ENCODE data around the gene MMP25.
"Not testable (repeated sequence)": the region's sequence is repeated elsewhere in the genome, so short reads cannot be mapped to it uniquely, and the experiment has no call there.

Gene MMP25

DNA sequence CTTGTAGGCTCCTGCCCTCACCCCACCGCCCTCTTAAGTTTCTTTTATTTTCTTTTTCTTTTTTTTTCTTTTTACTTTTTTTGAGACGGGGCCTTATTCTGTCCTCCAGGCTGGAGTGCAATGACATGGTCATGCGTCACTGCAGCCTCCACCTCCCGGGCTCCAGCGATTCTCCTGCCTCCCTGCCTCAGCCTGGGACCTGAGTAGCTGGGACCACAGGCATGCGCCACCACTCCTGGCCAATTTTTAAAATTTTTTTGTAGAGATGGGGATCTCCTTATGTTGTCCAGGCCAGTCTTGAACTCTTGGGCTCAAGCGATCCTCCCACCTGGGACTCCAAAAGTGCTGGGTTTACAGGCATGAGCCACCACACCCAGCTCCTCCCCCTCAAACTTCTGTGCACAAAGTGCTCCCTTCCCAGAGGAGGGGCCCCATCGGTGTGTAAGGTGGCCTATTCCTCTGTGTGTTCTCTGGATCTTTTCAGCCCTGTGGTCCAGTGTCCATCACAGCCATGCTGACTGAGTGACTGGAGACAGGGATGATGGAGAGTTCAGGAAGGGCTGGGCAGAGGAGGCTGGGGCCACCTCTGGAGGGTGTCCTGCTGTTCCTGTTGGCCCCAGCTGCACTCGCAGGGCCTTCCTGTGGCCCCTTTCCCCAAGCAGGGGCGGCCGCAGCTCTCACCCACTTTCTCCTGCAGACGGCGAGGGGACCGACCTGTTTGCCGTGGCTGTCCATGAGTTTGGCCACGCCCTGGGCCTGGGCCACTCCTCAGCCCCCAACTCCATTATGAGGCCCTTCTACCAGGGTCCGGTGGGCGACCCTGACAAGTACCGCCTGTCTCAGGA lies 10.2 kb downstream of the MMP25 start:
- DNase-seq = no peak

GRCh38 chr16:3057181-3058138 lies 11.1 kb downstream of the MMP25 start:
- DNase-seq = no peak

GRCh38 chr16:3058139-3059030 lies 12.0 kb downstream of the MMP25 start:
- DNase-seq = no peak

- DNase-seq = peak; percentile 86
Measured at GRCh38 chr16:3059041-3059722, 12.8 kb downstream of the MMP25 start.

DNA sequence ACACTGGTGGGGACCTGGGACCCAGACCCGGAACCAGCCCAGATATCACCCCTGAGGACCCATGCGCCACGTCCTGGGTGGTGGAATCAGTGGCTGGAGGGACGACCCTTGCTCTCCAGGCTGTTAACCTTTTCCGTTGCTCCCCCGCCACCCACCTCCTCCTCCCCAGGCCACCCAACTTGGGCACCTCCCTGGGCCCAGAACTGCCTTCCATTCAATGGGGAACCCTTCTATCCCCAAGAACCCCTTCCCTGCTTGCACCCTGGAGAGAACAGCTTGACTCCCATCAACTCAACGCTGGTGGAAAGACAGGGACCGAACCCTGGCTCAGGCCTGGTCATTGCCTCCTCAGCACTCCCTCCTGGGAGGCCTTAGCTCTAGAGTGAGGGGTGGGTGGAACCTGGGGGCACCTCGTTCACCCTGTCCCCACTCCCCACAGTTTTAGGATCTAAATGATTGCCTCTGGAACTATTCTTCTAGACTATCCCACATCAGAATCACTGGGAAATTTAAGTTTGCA lies 13.4 kb downstream of the MMP25 start:
- no peak for DNase-seq

DNA sequence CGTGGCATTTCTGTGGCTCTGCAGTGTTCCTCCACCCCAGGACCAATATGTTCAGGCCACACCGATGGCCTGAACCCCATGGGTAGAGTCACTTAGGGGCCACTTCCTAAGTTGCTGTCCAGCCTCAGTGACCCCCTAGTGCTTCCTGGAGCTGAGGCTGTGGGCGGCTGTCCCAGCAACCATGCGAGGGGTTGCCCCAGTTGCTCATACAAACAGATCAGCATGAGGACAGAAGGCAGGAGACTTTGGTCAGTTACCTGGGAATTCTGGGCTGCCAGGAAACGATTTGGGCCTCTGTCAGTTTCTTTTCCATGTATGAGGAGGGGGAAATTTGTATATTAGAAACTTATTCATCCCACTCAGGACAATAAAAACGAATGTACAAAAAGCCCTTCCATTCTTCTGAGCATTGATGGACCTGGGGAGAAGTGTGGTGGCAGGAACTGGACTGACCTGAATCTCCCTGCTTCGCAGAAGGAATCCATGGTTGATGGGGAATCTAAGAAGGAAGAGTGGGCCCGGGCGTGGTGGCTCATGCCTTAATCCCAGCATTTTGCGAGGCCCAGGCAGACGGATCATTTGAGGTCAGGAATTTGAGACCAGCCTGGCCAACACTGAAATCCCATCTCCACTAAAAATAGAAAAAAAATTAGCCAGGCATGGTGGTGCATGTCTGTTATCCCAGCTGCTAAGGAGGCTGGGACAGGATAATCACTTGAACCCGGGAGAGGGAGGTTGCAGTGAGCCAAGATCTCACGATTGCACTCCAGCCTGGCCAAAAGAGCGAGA lies 14.2 kb downstream of the MMP25 start:
- no peak for DNase-seq

- DNase-seq = no peak
Measured at GRCh38 chr16:3062553-3062952, 16.2 kb downstream of the MMP25 start.

GRCh38 chr16:3063625-3064386 lies 17.4 kb downstream of the MMP25 start:
- no peak for DNase-seq

- peak; percentile 27 for DNase-seq
Measured at GRCh38 chr16:3065069-3065741, 18.8 kb downstream of the MMP25 start, which contains the start of gene IL32. Gene IL32 (plus strand): TSS chr16:3065640. CDS start chr16:3065812, 172 bp downstream.

GRCh38 chr16:3065742-3066439 lies 19.5 kb downstream of the MMP25 start:
- DNase-seq = no peak

- DNase-seq = no peak
Measured at GRCh38 chr16:3066440-3066748, 20.0 kb downstream of the MMP25 start.

DNA sequence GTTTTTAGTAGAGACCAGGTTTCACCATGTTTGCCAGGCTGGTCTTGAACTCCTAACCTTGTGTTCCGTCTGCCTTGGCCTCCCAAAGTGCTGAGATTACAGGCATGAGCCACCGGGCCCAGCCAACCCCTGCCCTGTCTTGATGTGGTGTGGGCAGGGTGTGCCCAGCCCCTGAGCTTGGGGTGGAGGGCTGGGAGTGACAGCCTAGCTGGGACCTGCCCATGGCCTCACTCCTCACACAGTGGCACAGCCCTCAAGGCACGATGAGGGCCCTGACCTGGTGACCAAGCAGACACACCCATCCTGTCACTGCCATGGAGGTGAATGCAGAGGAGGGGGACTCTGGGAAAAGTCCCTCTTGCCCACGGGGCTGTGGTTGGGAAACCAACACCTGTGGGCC lies 22.1 kb downstream of the MMP25 start:
- DNase-seq = no peak

DNA sequence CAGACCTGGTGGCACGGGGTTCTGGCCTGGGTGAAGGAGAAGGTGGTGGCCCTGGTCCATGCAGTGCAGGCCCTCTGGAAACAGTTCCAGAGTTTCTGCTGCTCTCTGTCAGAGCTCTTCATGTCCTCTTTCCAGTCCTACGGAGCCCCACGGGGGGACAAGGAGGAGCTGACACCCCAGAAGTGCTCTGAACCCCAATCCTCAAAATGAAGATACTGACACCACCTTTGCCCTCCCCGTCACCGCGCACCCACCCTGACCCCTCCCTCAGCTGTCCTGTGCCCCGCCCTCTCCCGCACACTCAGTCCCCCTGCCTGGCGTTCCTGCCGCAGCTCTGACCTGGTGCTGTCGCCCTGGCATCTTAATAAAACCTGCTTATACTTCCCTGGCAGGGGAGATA lies 22.8 kb downstream of the MMP25 start:
- not testable (repeated sequence) for DNase-seq

DNA sequence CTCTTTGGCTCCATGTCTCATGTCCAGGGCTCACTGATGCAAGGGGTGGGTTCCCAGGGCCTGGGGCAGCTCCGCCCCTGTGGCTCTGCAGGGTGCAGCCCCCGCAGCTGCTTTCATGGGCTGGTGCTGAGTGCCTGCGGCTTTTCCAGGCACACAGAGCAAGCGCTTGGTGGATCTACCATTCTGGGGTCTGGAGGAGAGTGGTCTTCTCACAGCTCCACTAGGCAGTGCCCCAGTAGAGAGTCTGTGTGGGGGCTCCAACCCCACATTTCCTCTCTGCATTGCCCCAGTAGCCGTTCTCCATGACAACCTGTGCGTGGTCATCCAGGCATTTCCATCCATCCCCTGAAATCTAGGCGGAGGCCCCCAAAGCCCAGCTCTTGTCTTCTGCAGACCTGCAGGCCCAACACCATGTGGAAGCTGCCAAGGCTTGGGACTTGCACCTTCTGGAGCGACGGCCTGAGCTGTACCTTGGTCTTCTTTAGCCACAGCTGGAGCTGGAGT lies 24.3 kb downstream of the MMP25 start:
- DNase-seq = no peak

DNA sequence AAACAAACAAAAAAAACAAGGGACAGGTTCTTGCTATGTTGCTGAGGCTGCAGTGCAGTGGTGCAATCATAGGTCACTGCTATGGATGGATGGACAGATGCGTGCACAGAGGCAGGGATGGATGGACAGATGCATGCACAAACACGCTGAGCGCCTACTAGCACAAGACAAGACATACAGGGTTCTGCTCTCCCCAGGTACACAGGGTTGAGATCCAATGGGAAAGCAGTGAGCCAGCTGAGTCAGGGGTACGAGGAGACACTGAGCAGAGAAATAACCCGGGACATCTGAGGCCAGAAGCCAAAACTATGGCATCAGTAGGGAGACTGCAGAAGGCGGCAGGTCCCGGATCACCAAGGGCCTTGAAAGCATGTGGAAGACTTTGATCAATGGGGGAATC lies 25.3 kb downstream of the MMP25 start:
- no peak for DNase-seq

- not testable (repeated sequence) for DNase-seq
Measured at GRCh38 chr16:3072148-3072547, 25.8 kb downstream of the MMP25 start.

DNA sequence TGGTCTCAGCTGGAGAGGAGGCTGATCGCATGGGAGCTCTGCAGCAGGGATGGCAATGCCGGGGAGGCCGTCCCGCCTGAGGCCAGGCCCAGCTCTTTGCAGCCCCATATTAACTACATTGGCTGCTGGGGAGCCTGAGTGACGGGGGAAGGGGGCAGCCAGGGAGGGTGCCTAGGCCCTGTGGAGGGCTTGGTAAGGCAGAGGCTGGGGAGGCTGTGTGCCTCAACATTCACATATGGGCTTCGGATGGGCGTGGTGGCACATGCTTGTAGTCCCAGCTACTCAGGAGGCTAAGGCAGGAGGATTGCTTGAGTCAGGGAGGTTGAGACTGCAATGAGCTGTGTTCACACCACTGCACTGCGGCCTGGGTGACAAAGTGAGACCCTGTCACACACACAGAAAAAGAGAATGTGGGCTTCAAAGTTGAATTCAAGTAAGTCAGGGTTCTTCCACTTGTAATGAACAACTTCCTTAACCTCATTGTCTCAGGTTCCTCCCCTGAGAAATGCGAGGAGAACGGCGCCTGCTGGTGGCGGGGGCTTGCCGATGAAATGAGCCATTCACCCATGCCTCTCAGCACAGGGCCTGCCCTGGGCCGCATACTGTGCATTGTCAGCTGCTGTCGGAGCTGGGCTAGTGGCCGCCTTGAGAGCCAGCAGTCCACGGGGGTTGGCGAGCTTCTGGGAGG lies 26.4 kb downstream of the MMP25 start:
- not testable (repeated sequence) for DNase-seq

GRCh38 chr16:3073448-3073847 lies 27.1 kb downstream of the MMP25 start:
- no peak for DNase-seq
